Stimulated activated CD8-positive, alpha-beta memory T cell treated with anti-CD3 and anti-CD28 coated beads, Interleukin-15, amount 100 ng/mL, for 1 hour (primary cell): Measurements from ENCODE around the gene PGR.

Experiments used
- DNase-seq: peaks from one replicate; pipeline ENCODE4 v3.0.0-alpha.2; 2020; ENCODE audit warnings: low read depth

Gene PGR

DNA sequence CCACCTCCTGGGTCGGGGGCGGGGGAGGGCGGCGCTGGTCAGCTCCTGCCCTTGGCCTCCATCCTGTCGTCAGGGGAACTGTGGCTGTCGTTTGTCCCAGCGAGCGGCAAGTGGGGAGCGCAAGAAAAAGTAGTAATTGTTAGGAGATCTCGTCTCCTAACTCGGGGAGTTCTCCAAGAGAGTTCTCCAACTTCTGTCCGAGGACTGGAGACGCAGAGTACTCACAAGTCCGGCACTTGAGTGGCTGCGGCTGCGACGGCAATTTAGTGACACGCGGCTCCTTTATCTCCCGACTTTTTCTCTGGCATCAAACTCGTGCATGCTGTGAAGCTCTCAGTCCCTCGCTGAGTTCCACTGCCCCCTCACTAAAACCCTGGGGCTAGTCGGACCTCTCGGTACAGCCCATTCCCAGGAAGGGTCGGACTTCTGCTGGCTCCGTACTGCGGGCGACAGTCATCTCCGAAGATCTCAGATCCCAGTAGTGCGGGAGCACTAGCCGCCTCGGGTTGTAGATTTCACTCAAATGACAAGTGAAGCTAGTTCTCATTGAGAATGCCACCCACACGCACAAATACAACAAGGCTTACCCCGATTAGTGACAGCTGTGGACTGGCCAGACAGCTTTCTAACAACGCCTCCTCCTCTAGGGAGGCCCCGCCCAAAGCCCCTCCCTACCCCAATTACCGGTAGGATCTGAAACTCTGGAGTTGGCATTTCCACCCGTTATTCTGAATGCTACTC, at the start of gene PGR:
TSS of gene PGR (minus strand) at position 611 of the 741 bp plus-strand sequence. CDS start 743 bp downstream, outside the sequence.
- no peak for DNase-seq

GRCh38 chr11:101176381-101176780, 46.8 kb upstream of the PGR start:
- no peak for DNase-seq

GRCh38 chr11:101169944-101170343, 40.3 kb upstream of the PGR start:
- no peak for DNase-seq

DNA sequence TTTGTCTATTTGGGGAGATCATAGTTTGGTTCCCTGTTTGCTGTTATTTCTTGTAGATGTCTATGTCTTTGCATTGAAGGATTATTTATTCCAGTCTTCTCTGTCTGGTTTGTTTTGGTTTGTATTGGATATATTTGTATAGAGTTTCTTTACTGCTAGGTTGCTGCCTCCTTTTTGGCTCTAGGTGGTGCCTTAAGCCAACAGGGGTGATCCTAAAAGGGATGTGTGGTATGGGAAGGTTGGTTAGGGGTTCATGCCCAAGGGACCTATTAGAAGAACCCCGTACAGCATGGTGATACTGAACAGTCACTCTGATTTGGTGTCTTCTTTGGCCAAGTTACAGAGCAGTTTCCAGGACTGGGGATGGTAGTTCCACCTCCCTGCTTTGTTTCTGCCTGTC, 36.4 kb upstream of the PGR start:
- DNase-seq, result no peak

DNA sequence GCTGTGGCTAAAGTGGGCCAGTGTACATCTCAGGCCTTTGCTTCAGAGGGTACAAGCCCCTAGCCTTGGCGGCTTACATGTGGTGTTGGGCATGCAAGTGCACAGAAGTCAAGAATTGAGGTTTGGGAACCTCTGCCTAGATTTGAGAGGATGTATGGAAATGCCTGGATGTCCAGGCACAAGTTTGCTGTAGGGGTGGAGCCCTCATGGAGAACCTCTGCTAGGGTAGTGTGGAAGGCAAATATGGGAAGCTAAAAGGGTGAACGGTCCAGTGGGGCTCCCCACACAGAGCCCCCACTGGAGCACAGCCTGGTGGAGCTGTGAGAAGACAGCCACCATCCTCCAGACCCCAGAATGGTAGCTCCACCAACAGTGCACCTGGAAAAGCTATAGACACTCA, 28.5 kb upstream of the PGR start:
- no peak for DNase-seq

- DNase-seq, result no peak
Observed at GRCh38 chr11:101138245-101138930, 8.8 kb upstream of the PGR start.

DNA sequence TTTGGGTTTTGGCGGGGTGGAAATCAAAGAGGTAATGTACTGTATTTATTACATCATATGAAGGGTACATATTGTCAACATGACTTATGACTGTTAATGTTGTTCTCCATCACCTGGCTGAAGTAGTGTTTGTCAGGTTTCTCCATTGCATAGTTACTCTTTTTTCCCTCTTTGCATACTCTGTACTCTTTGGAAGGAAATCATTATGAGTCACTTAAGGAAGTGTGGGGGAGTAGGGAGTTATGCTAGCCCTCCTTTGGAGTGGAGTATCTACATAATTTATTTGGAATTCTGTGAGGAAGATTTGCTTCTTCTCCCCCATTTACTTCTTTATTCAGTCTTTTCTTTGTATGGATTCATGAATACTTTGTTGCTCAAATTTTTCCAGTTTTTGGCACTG, 3.6 kb upstream of the PGR start:
- DNase-seq, result no peak

- no peak for DNase-seq
Observed at GRCh38 chr11:101128571-101129202, 926 bp downstream of the PGR start.

GRCh38 chr11:101127699-101128570, 1.7 kb downstream of the PGR start:
- no peak for DNase-seq

GRCh38 chr11:101127197-101127698, 2.4 kb downstream of the PGR start:
- DNase-seq, result no peak

DNA sequence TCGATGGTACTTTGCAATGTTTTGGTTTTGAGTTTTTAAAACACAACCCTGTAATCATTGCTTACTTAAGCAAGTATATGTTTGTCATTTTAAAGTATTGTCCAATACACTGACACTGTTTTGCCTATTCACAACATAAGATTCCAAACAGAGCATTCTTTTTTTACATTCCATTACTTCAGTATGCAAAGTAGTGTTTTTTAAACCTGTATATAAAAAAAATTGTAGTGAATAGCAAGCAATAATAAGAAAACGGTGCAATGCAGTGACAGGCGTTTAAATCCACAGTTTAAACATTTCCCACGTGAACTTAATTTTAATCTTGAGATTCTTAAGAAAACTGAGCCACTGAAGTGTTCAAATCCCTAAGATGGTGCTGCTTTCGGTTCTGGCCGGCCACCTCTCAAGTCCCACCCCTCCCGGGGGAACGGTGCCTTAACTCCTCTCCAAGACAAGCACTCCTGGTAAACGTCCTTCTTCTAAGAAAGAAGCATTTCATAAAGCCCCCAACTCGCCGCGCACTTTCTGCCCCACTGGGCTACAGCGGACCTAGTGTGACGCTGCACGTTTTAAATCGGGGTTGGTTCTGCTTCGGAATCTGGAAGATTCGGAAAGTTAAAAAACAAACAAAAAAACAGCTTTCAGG, 2.9 kb downstream of the PGR start:
- DNase-seq, result no peak

GRCh38 chr11:101115671-101116160, 13.9 kb downstream of the PGR start:
- no peak for DNase-seq

DNA sequence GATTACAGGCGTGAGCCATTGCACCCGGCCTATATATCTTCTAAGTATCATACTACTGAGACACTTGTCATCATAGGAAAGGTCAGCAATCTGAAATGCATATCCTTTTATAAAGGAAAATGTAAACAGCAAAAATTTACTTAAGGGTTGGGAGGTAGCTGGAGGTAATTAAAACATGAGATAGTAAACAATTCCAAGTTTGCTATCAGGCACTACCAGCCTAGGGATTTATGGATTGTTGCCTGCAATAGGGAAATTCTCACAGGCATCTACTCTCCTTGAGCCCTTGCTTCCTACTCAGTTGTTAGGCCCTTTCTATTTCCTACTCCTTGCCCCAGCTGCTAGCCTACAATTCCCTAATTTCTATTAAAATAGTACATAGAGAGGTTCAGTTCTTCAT, 16.1 kb downstream of the PGR start:
- DNase-seq, result no peak

DNA sequence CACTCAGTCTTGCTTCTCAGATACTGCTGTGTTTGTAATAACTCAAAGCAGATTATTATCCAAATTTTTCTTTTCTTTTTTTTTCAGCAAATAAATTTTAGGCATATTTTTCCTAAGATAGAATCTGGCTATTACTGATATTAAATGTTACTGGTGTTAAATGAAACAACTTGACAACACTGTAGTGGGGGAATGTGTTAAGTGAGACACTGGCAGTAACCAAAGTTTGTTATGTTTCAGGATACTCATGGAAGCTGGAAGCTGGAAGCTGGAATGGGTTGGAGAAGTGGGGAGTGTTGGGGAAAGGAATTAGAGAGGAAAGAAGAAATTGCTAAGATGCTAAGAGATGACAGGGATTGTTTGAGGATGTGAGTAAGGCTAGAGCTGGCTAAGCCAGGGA, 24.9 kb downstream of the PGR start:
- no peak for DNase-seq

DNA sequence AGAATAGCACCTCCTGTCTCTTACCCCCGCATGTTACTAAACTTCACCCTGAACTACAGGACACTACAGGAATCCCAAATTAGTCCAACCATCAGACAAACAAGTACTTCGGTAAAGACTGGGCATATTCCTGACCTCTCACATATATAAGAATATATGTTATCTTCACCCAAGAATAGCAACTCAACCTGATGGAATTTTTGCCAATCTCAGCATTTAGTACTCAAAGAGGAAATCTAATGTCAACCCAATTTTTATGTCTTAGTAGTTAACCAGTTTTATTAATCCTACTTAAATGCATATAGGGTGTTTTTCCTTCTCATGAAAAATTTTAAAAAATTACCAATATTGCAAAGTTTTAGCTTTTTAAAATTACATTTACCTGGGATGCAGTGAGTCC, 26.2 kb downstream of the PGR start:
- DNase-seq, result no peak

DNA sequence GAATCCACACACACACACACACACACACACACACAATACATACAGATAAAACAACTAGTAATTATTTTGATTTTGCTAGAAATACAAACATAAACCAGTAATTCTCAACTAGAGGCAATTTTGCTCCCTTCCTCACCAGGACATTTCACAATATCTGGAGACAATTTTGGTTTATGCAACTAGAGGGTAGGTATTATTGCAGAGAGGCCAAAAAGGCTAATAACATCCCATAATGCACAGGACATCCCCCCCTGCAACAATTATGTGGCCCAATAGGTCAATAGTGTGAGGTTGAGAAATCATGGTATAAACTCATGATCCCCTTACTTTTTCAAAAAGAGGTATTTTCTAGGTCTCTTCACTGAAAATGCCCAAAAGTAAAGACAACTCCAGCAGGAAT, 29.0 kb downstream of the PGR start:
- DNase-seq, result no peak

GRCh38 chr11:101096036-101096704, 33.4 kb downstream of the PGR start:
- DNase-seq, result no peak

- DNase-seq, result no peak
Observed at GRCh38 chr11:101091781-101092180, 37.8 kb downstream of the PGR start.

GRCh38 chr11:101090679-101091270, 38.8 kb downstream of the PGR start:
- no peak for DNase-seq

DNA sequence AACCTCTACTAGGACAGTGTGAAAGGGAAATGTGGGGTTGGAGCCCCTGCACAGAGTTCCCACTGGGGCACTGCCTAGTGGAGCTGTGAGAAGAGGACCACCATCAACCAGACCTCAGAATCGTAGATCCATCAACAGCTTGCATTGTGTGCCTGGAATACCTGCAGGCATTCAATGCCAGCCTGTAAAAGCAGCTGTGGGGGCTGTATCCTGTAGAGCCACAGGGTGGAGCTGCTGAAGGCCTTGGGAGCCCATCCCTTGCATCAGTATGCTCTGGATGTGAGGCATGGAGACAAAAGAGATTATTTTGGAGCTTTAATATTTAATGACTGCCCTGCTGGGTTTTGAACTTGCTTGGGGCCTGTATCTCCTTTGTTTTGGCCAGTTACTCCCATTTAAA, 46.3 kb downstream of the PGR start:
- DNase-seq, result no peak
